NCI-H526 (cell line): ENCODE measurements around the gene MCIDAS.

ENCODE experiments used
- DNase-seq, 2 experiments: peaks; one replicate each; lab custom pipeline; 2025; lab: John Stamatoyannopoulos, UW

Gene MCIDAS

GRCh38 chr5:55226934-55227663 lies at the start of gene MCIDAS:
MCIDAS (minus strand) TSS chr5:55227315; CDS start chr5:55227138, 177 bp downstream.
- peak in 1 of 2 experiments; percentile 50 for DNase-seq

- no peak for DNase-seq
Measured at GRCh38 chr5:55276771-55277170, 49.7 kb upstream of the MCIDAS start.

- DNase-seq = no peak
Measured at GRCh38 chr5:55258339-55258738, 31.2 kb upstream of the MCIDAS start.

GRCh38 chr5:55254802-55255201 lies 27.7 kb upstream of the MCIDAS start:
- DNase-seq = no peak

- no peak for DNase-seq
Measured at GRCh38 chr5:55250064-55250463, 22.9 kb upstream of the MCIDAS start.

GRCh38 chr5:55241746-55242145 lies 14.6 kb upstream of the MCIDAS start:
- no peak for DNase-seq

- DNase-seq = no peak
Measured at GRCh38 chr5:55236800-55237199, 9.7 kb upstream of the MCIDAS start.

GRCh38 chr5:55234121-55234700 lies 7.1 kb upstream of the MCIDAS start:
- peak in 1 of 2 experiments; percentile 28 for DNase-seq

- peak; percentile 11 to 82 for DNase-seq
Measured at GRCh38 chr5:55232985-55233928, 6.1 kb upstream of the MCIDAS start, which contains the start of gene CCNO. CCNO (minus strand) TSS chr5:55233608; CDS start chr5:55233523, 85 bp downstream.

- peak in 1 of 2 experiments; percentile 41 for DNase-seq
Measured at GRCh38 chr5:55232271-55232984, 5.3 kb upstream of the MCIDAS start.

GRCh38 chr5:55231919-55232270 lies 4.8 kb upstream of the MCIDAS start:
- no peak for DNase-seq

- DNase-seq = peak in 1 of 2 experiments; percentile 33
Measured at GRCh38 chr5:55231029-55231918, 4.2 kb upstream of the MCIDAS start.

GRCh38 chr5:55230086-55230629 lies 3.0 kb upstream of the MCIDAS start:
- DNase-seq = no peak

- no peak for DNase-seq
Measured at GRCh38 chr5:55227664-55228430, 732 bp upstream of the MCIDAS start.

GRCh38 chr5:55226027-55226933 lies 835 bp downstream of the MCIDAS start:
- peak; percentile 7 to 73 for DNase-seq

- DNase-seq = no peak
Measured at GRCh38 chr5:55225346-55225745, 1.8 kb downstream of the MCIDAS start.

- no peak for DNase-seq
Measured at GRCh38 chr5:55223812-55224240, 3.3 kb downstream of the MCIDAS start.

- DNase-seq = no peak
Measured at GRCh38 chr5:55222985-55223811, 3.9 kb downstream of the MCIDAS start.
